MCF 10A (cell line): ENCODE results near the gene TRIM9. TPM values are rescaled to one million over a fixed set of nuclear protein-coding genes. Genes with fewer than 3 reads are reported as not detected.

ENCODE experiments used
- BruUV-seq: library from RNA; stranded (reverse); fragments of 400-500 nt; replicated peaks from 2 replicates; lab custom pipeline; 2021; lab: Mats Ljungman, UMichigan
- CTCF ChIA-PET: fragments of 300-600 bp; sonication (Branson Sonifier 250); formaldehyde crosslinking; extraction: SDS; loops from one replicate; lab custom pipeline; 2021; ENCODE audit warnings: antibody characterized with exemption, inconsistent platforms; lab: Yijun Ruan, JAX
- POLR2A ChIA-PET: fragments of 300-600, 350-650 bp; sonication (Branson Sonifier 250); formaldehyde crosslinking; extraction: SDS; loops from one replicate; lab custom pipeline; 2020; ENCODE audit warnings: antibody characterized with exemption, inconsistent platforms; lab: Yijun Ruan, JAX
- DNase-seq: peaks from one replicate; pipeline ENCODE4 v3.0.0-alpha.2; 2018; ENCODE audit not compliant: unreplicated experiment
- H3K27ac Mint-ChIP-seq: one replicate; pipeline ENCODE4 v1.8.0; 2022; ENCODE audit warnings: mild to moderate bottlenecking, low read depth, mixed read lengths; ENCODE audit not compliant: unreplicated experiment
- H3K27me3 Mint-ChIP-seq: one replicate; pipeline ENCODE4 v1.8.0; 2022; ENCODE audit warnings: mixed read lengths; ENCODE audit not compliant: insufficient read depth, unreplicated experiment
- H3K36me3 Mint-ChIP-seq: one replicate; pipeline ENCODE4 v1.8.0; 2022; ENCODE audit warnings: mild to moderate bottlenecking, moderate library complexity, mixed read lengths; ENCODE audit not compliant: insufficient read depth, unreplicated experiment
- H3K4me1 Mint-ChIP-seq: one replicate; pipeline ENCODE4 v1.8.0; 2022; ENCODE audit warnings: mixed read lengths; ENCODE audit not compliant: insufficient read depth, unreplicated experiment
- H3K4me3 Mint-ChIP-seq: one replicate; pipeline ENCODE4 v1.8.0; 2022; ENCODE audit warnings: mild to moderate bottlenecking, moderate library complexity, mixed read lengths; ENCODE audit not compliant: unreplicated experiment
- H3K9me3 Mint-ChIP-seq: one replicate; pipeline ENCODE4 v1.8.0; 2022; ENCODE audit warnings: mixed read lengths; ENCODE audit not compliant: unreplicated experiment
- intact Hi-C: fragments of 100-400 bp; cut with micrococcal nuclease; formaldehyde crosslinking; loops from 2 replicates; pipeline ENCODE4 v1.14.1; 2022
- total RNA-seq: library from RNA; stranded (reverse); gene quantifications from 2 replicates; pipeline ENCODE4 v1.2.3, GENCODE V29; 2022
- TF ChIP-seq, protein P1 (sequence below): fragments of 200-600 bp; IDR thresholded peaks from one replicate; pipeline ENCODE4 v1.8.0; 2022; ENCODE audit warnings: antibody characterized with exemption, mild to moderate bottlenecking; ENCODE audit not compliant: unreplicated experiment

Gene TRIM9
- total RNA-seq, 1 experiment from 2014 or later: 0.19 TPM

DNA sequence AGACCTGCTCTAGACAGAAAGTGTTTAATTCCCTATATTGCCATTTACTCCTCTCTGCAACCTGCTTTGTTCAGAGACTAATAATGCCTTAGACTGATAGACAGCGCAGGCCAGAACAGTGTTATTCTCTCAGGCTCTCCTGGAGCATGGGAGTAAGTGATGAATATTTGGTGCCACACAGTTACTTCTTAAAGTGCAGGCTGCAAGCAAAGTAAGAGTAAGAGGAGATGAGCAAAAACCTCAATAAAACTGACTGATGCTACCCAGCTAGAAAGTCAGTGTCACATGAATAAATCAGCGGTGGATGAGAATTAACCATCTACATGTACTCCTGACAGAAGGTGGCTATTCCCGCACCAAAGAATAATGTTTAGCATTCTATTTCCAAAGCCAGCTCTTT lies 9.9 kb downstream of the TRIM9 start:
- intact Hi-C loops: no loop called here
- ChIA-PET POLR2A (interaction anchor here (1.0 kb wide), 1 partner anchor 7 kb away, joined by 3 read pairs; no protein-coding TSS in a partner anchor), CTCF (no interaction called here)
- H3K27ac Mint-ChIP-seq: no peak overlapping the region
- TF ChIP-seq, protein P1, sequence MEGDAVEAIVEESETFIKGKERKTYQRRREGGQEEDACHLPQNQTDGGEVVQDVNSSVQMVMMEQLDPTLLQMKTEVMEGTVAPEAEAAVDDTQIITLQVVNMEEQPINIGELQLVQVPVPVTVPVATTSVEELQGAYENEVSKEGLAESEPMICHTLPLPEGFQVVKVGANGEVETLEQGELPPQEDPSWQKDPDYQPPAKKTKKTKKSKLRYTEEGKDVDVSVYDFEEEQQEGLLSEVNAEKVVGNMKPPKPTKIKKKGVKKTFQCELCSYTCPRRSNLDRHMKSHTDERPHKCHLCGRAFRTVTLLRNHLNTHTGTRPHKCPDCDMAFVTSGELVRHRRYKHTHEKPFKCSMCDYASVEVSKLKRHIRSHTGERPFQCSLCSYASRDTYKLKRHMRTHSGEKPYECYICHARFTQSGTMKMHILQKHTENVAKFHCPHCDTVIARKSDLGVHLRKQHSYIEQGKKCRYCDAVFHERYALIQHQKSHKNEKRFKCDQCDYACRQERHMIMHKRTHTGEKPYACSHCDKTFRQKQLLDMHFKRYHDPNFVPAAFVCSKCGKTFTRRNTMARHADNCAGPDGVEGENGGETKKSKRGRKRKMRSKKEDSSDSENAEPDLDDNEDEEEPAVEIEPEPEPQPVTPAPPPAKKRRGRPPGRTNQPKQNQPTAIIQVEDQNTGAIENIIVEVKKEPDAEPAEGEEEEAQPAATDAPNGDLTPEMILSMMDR: no peak
- H3K36me3 Mint-ChIP-seq: no peaks in the 10 kb centered on the region
- no TSS peak for BruUV-seq
- no peaks in the 10 kb centered on the region for H3K27me3 Mint-ChIP-seq
- no peak for DNase-seq
- H3K4me1 Mint-ChIP-seq: peaks cover 20% of the 10 kb centered on the region
- no peaks in the 10 kb centered on the region for H3K9me3 Mint-ChIP-seq
- no peak overlapping the region for H3K4me3 Mint-ChIP-seq

DNA sequence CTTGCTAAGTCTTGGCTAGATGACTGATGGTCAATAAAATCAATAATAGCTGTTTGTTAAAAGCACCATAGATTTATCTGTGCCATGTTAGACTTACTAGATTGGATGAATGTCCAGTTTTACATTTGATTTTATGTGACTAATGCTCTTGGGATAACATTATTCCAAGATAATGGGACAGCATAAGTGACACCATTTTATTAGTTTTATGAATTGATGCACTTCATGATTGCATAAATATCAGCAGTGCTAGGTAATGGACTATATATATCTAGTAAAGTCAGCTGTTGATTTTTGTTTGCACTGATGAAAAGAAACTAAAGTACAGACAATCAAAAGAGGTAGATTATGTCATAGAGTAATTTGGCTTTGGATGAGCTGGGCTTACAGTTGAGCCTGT lies 10.4 kb downstream of the TRIM9 start:
- ChIA-PET POLR2A (no interaction called here), CTCF (no interaction called here)
- intact Hi-C loops: no loop called here
- Mint-ChIP-seq H3K4me1 (peaks cover 25% of the 10 kb centered on the region), H3K9me3 (no peaks in the 10 kb centered on the region), H3K27me3 (no peaks in the 10 kb centered on the region), H3K4me3 (no peak overlapping the region), H3K27ac (no peak overlapping the region), H3K36me3 (no peaks in the 10 kb centered on the region)
- no peak for DNase-seq
- TF ChIP-seq, protein P1: no peak
- no TSS peak for BruUV-seq

DNA sequence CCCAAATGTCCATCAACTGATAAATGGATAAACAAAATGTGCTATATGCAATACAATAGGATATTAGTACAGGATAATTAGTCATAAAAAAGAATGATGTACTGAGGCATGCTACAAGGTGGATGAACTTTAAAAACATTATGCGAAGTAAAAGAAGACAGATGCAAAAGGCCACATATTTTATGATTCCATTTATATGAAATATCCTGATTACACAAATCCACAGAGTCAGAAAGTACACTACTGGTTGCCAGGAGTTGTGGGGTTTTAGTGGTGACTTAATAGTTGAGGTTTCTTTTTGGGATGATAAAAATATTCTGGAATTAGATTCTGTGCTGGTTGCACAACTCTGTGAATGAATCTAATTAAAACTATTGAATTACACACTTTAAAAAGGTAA lies 12.6 kb downstream of the TRIM9 start:
- Mint-ChIP-seq H3K4me3 (no peak overlapping the region), H3K27me3 (no peaks in the 10 kb centered on the region), H3K4me1 (peaks cover 45% of the 10 kb centered on the region), H3K27ac (no peak overlapping the region), H3K9me3 (no peaks in the 10 kb centered on the region), H3K36me3 (no peaks in the 10 kb centered on the region)
- TF ChIP-seq, protein P1: no peak
- BruUV-seq: no TSS peak
- intact Hi-C loops: no loop called here
- ChIA-PET POLR2A (interaction anchor here (0.7 to 0.8 kb wide), 2 partner anchors 20 to 711 kb away, joined by 3 read pairs; no protein-coding TSS in a partner anchor), CTCF (no interaction called here)
- DNase-seq: no peak

GRCh38 chr14:51081712-51082111 lies 13.2 kb downstream of the TRIM9 start:
- intact Hi-C loops: no loop called here
- Mint-ChIP-seq H3K4me3 (no peak overlapping the region), H3K36me3 (no peaks in the 10 kb centered on the region), H3K27ac (no peak overlapping the region), H3K4me1 (peaks cover 40% of the 10 kb centered on the region), H3K9me3 (no peaks in the 10 kb centered on the region), H3K27me3 (no peaks in the 10 kb centered on the region)
- no peak for DNase-seq
- ChIA-PET CTCF (no interaction called here), POLR2A (interaction anchor here (0.8 kb wide), 1 partner anchor 19 kb away, joined by 3 read pairs; no protein-coding TSS in a partner anchor)
- TF ChIP-seq, protein P1: no peak
- BruUV-seq: no TSS peak
